ENCODE data around the gene SHISA6. TPM values are rescaled to one million over a fixed set of nuclear protein-coding genes. Genes with fewer than 3 reads are reported as not detected.

Gene SHISA6
- total RNA-seq, 3 donors from 2014 or later, result 0.20 to 0.77 (median 0.73) TPM

GRCh38 chr17:11342138-11342537 lies 101.1 kb downstream of the SHISA6 start:
- ATAC-seq (no peak), DNase-seq (no peak)
- Histone ChIP-seq H3K4me1 (ENCODE audit: low read depth) (peaks cover 4% of the 10 kb centered on the region), H3K9me3 (no peaks in the 10 kb centered on the region), H3K4me3 (no peak overlapping the region), H3K36me3 (ENCODE audit: low read depth) (no peaks in the 10 kb centered on the region)
- intact Hi-C loops (cut with DNase I, micrococcal nuclease), result no loop called here
- TF ChIP-seq CTCF (IDR thresholded peaks at IDR 0.05), result no peak

GRCh38 chr17:11349106-11349505 lies 108.1 kb downstream of the SHISA6 start:
- Histone ChIP-seq H3K36me3 (ENCODE audit: low read depth) (no peaks in the 10 kb centered on the region), H3K9me3 (no peaks in the 10 kb centered on the region), H3K4me1 (ENCODE audit: low read depth) (no peaks in the 10 kb centered on the region), H3K4me3 (no peak overlapping the region)
- no peak for TF ChIP-seq CTCF (IDR thresholded peaks at IDR 0.05)
- ATAC-seq (no peak), DNase-seq (no peak)
- intact Hi-C loops (cut with DNase I, micrococcal nuclease), result no loop called here

GRCh38 chr17:11351479-11351878 lies 110.5 kb downstream of the SHISA6 start:
- ATAC-seq, result no peak
- Histone ChIP-seq H3K9me3 (no peaks in the 10 kb centered on the region), H3K4me3 (no peak overlapping the region), H3K36me3 (ENCODE audit: low read depth) (no peaks in the 10 kb centered on the region), H3K4me1 (ENCODE audit: low read depth) (no peaks in the 10 kb centered on the region)
- no peak for TF ChIP-seq CTCF (IDR thresholded peaks at IDR 0.05)
- no peak for DNase-seq
- intact Hi-C loops (cut with DNase I, micrococcal nuclease), result no loop called here

GRCh38 chr17:11353601-11354000 lies 112.6 kb downstream of the SHISA6 start:
- no peak for TF ChIP-seq CTCF (IDR thresholded peaks at IDR 0.05)
- Histone ChIP-seq H3K9me3 (no peaks in the 10 kb centered on the region), H3K36me3 (ENCODE audit: low read depth) (no peaks in the 10 kb centered on the region), H3K4me1 (ENCODE audit: low read depth) (no peaks in the 10 kb centered on the region), H3K4me3 (no peak overlapping the region)
- intact Hi-C loops (cut with DNase I, micrococcal nuclease), result no loop called here
- DNase-seq (no peak), ATAC-seq (no peak)

GRCh38 chr17:11356371-11356770 lies 115.4 kb downstream of the SHISA6 start:
- H3K9me3 ChIP-seq, result no peaks in the 10 kb centered on the region
- H3K36me3 ChIP-seq (ENCODE audit: low read depth), result no peaks in the 10 kb centered on the region
- DNase-seq, result no peak
- intact Hi-C loops (cut with DNase I, micrococcal nuclease), result no loop called here
- no peak for TF ChIP-seq CTCF (IDR thresholded peaks at IDR 0.05)
- no peak overlapping the region for H3K4me3 ChIP-seq
- H3K4me1 ChIP-seq (ENCODE audit: low read depth), result no peaks in the 10 kb centered on the region
- ATAC-seq, result no peak

- Histone ChIP-seq H3K4me1 (ENCODE audit: low read depth) (no peaks in the 10 kb centered on the region), H3K4me3 (no peak overlapping the region), H3K9me3 (no peaks in the 10 kb centered on the region), H3K36me3 (ENCODE audit: low read depth) (no peaks in the 10 kb centered on the region)
- DNase-seq (peak in 1 of 3 donors; percentile 3), ATAC-seq (no peak)
- intact Hi-C loops (cut with DNase I, micrococcal nuclease), result no loop called here
- TF ChIP-seq CTCF (IDR thresholded peaks at IDR 0.05), result no peak
Observed at GRCh38 chr17:11363565-11364117, 122.6 kb downstream of the SHISA6 start.

Measured in mucosa of descending colon (tissue), 3 donors.